Gastroesophageal sphincter (tissue), 2 donors: ENCODE measurements around the gene CFAP157.

Source experiments
- EP300 ChIP-seq: sonication (generic); formaldehyde crosslinking; IDR thresholded peaks from one replicate; pipeline ENCODE4 v1.6.1; 2017; ENCODE audit warnings: antibody characterized with exemption, mild to moderate bottlenecking
- POLR2A ChIP-seq, 2 donors: fragments of 450-650 bp; IDR thresholded peaks; one replicate each; pipeline ENCODE4 v1.6.1; 2017; ENCODE audit warnings: antibody characterized with exemption in 2 of 2, mild to moderate bottlenecking in 2 of 2, moderate library complexity in 1 of 2

- TF ChIP-seq EP300 = no peak
- TF ChIP-seq POLR2A (IDR thresholded peaks at IDR 0.05) = no peak
Observed at GRCh38 chr9:127723444-127723843, 16.7 kb downstream of the CFAP157 start.
